Body of pancreas (tissue), 4 donors: ENCODE data around the gene DCP1A. TPM values are rescaled to one million over a fixed set of nuclear protein-coding genes. Genes with fewer than 3 reads are reported as not detected.

Experiments
- ATAC-seq: fragments of 150-250 bp; one replicate; pipeline ENCODE4 v1.9.1; 2016
- DNase-seq, 4 donors: peaks; one replicate each; pipeline ENCODE4 v3.0.0-alpha.2; 2019
- H3K27ac ChIP-seq, 4 donors: fragments of 200-600 bp; sonication (generic); 1 replicate in 3 of 4; 2 replicates in 1 of 4; pipeline versions ENCODE4 v1.5.1 to v1.6.1; 2016 to 2019; ENCODE audit warnings: mild to moderate bottlenecking in 1 of 4, mixed read lengths in 1 of 4, moderate library complexity in 1 of 4
- H3K27me3 ChIP-seq, 2 donors: fragments of 200-600 bp; sonication (generic); one replicate each; pipeline ENCODE4 v1.6.0; 2016; ENCODE audit warnings: mild to moderate bottlenecking in 1 of 2
- H3K36me3 ChIP-seq, 2 donors: fragments of 200-600 bp; sonication (generic); replicated peaks in 1 of 2; 2 replicates each; pipeline ENCODE4 v1.5.1; 2016; ENCODE audit warnings: low read depth in 2 of 2; ENCODE audit not compliant: insufficient read depth in 1 of 2
- H3K4me1 ChIP-seq: fragments of 200-600 bp; sonication (generic); one replicate; pipeline ENCODE4 v1.6.0; 2016
- H3K4me3 ChIP-seq, 2 donors: fragments of 200-600 bp; sonication (generic); 1 replicate in 1 of 2; 2 replicates in 1 of 2; pipeline ENCODE4 v1.5.1; 2016 to 2019
- H3K9me3 ChIP-seq, 3 donors: fragments of 200-600 bp; sonication (generic); 1 replicate in 2 of 3; 2 replicates in 1 of 3; pipeline ENCODE4 v1.5.1; 2016
- CTCF ChIP-seq, 7 experiments: fragments of 450-650 bp in 4 of 7; fragments of 200-600 bp in 3 of 7; sonication (generic) in 3 of 7; IDR thresholded peaks; one replicate each; pipeline ENCODE4 v1.5.1; 2016 to 2019; ENCODE audit warnings: antibody characterized with exemption in 7 of 7
- POLR2A ChIP-seq, 3 donors: fragments of 450-650 bp; IDR thresholded peaks; one replicate each; pipeline ENCODE4 v1.6.1; 2016; ENCODE audit warnings: antibody characterized with exemption in 3 of 3, mild to moderate bottlenecking in 2 of 3
- WGBS, 2 donors: methylation state at CpG; one replicate each; pipeline ENCODE4 v1.1.5; 2017; 5-methylcytosine and 5-hydroxymethylcytosine counted together
- intact Hi-C: fragments of 100-400 bp; cut with DNase I; formaldehyde crosslinking; loops from one replicate; pipeline ENCODE4 v1.15.1; 2023
- total RNA-seq, 2 donors: library from RNA; depleted of rRNA; stranded (reverse); fragments of >200 nt; gene quantifications; one replicate each; pipeline ENCODE4 v1.1.0, GENCODE V29; 2016

Gene DCP1A
- total RNA-seq, 2 donors from 2014 or later, result 11.9 to 21.8 TPM

GRCh38 chr3:53264718-53265117 is 82.6 kb downstream of the DCP1A start:
- ATAC-seq, result peak; percentile 65

GRCh38 chr3:53263907-53264306 is 83.4 kb downstream of the DCP1A start:
- DNase-seq (no peak), ATAC-seq (no peak)
- TF ChIP-seq POLR2A (IDR thresholded peaks at IDR 0.05) (no peak), CTCF (IDR thresholded peaks at IDR 0.05) (no peak)
- Histone ChIP-seq H3K27me3 (no peaks in the 10 kb centered on the region), H3K4me3 (no peak overlapping the region), H3K4me1 (peaks cover 21% of the 10 kb centered on the region), H3K36me3 (no peaks in the 10 kb centered on the region), H3K9me3 (no peaks in the 10 kb centered on the region), H3K27ac (no peak overlapping the region)
- intact Hi-C loops, result no loop called here
- 87 to 89% methylated on average over 4 of the region's 4 CpGs for WGBS, 2 donors

More at GRCh38 chr3:53264718-53265117, 82.6 kb downstream of the DCP1A start:
- intact Hi-C loops, result no loop called here
- Histone ChIP-seq H3K4me1 (peaks cover 24% of the 10 kb centered on the region), H3K9me3 (no peaks in the 10 kb centered on the region), H3K4me3 (no peak overlapping the region), H3K27me3 (no peaks in the 10 kb centered on the region), H3K36me3 (no peaks in the 10 kb centered on the region), H3K27ac (peak overlapping the region; percentile 32 to 60 (median 33))
- DNase-seq, result peak; percentile 41 to 81 (median 74)
- no peak for TF ChIP-seq CTCF (IDR thresholded peaks at IDR 0.05)
- no peak for TF ChIP-seq POLR2A (IDR thresholded peaks at IDR 0.05)
- WGBS, 2 donors, result 45 to 46% methylated on average over 3 of the region's 3 CpGs

GRCh38 chr3:53261712-53262111 is 85.6 kb downstream of the DCP1A start:
- 80% methylated on average over 5 of the region's 5 CpGs; no CpG with 5 or more reads in 1 of the 2 donors for WGBS, 2 donors
- Histone ChIP-seq H3K4me3 (no peak overlapping the region), H3K27ac (no peak overlapping the region), H3K36me3 (no peaks in the 10 kb centered on the region), H3K4me1 (peaks cover 19% of the 10 kb centered on the region), H3K27me3 (no peaks in the 10 kb centered on the region), H3K9me3 (no peaks in the 10 kb centered on the region)
- no peak for ATAC-seq
- intact Hi-C loops, result no loop called here
- no peak for DNase-seq
- TF ChIP-seq CTCF (IDR thresholded peaks at IDR 0.05) (no peak), POLR2A (IDR thresholded peaks at IDR 0.05) (no peak)

- Histone ChIP-seq H3K36me3 (no peaks in the 10 kb centered on the region), H3K27ac (peak overlapping the region in 1 of 4 donors; percentile 37), H3K4me1 (peaks cover 24% of the 10 kb centered on the region), H3K4me3 (no peak overlapping the region), H3K9me3 (no peaks in the 10 kb centered on the region), H3K27me3 (no peaks in the 10 kb centered on the region)
- intact Hi-C loops, result no loop called here
- TF ChIP-seq POLR2A (IDR thresholded peaks at IDR 0.05) (no peak), CTCF (IDR thresholded peaks at IDR 0.05) (no peak)
- 71 to 80% methylated on average over 1 to 4 of the region's 4 CpGs for WGBS, 2 donors
- ATAC-seq, result no peak
- no peak for DNase-seq
These were observed 87.0 kb downstream of the DCP1A start for GRCh38 chr3:53260286-53260785.
